GM23248 (cell line): ENCODE results near the gene SIPA1L3.

Source experiments
- EZH2 ChIP-seq: fragments of 200-600 bp; sonication (generic); IDR thresholded peaks from 2 replicates; pipeline ENCODE4 v1.6.1; 2018; ENCODE audit warnings: antibody characterized with exemption, mild to moderate bottlenecking; ENCODE audit not compliant: insufficient read depth, poor library complexity, severe bottlenecking
- EZH2phosphoT487 ChIP-seq: fragments of 200-600 bp; sonication (generic); IDR thresholded peaks from 2 replicates; pipeline ENCODE4 v1.6.1; 2018; ENCODE audit warnings: antibody characterized with exemption, moderate library complexity, mild to moderate bottlenecking, low read depth; ENCODE audit not compliant: insufficient read depth

DNA sequence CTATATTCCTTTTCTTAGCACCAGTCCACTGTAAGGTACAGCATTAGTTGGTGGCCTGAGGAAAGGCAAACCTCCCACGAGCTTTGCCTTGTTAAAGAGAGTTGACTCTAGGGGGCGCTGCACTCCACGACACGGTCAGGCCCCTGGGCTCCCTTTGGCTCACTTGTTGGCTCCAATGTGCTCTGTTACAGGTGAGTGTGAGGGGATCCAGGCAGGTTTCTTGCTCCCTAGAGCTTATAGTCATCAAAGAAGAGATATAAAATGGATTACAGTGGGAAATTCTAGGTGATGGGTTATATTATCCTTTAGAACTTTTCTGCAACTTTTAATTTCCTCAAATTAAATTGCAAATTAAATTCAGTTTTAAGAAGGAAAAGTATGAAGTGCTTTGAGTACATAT lies 4.3 kb upstream of the SIPA1L3 start:
- TF ChIP-seq EZH2, result no peak
- no peak for TF ChIP-seq EZH2phosphoT487
